HS-27A (cell line): ENCODE data around the gene PRAMEF26.
"Not testable (repeated sequence)": the region's sequence is repeated elsewhere in the genome, so short reads cannot be mapped to it uniquely, and the experiment has no call there.

ENCODE experiments used
- DNase-seq: peaks from one replicate; pipeline ENCODE4 v3.0.0-alpha.2; 2012; ENCODE audit warnings: low read depth, missing footprints

PRAMEF26 gene

DNA sequence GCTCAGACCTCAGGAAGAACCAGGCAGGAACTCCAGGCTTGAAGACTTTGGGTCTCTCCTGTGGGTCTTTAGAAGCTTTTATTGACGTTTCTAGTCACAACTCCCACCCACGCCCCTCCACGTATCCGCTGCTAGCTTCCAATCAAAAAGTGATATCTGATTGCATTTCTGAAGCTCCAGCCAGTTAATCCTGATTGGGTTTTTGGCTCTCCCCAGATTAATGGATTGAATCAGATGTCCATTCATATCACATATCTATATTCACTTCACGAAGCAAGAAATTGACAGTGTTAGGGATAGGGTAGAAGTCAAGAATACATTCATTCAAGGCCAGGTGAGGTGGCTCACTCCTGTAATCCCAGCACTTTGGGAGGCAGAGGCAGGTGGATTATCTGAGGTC is at the start of gene PRAMEF26:
Gene PRAMEF26, minus strand, starts transcription at position 101 of the 400 bp plus-strand sequence. CDS start 2,914 bp downstream, outside the sequence.
- not testable (repeated sequence) for DNase-seq

DNA sequence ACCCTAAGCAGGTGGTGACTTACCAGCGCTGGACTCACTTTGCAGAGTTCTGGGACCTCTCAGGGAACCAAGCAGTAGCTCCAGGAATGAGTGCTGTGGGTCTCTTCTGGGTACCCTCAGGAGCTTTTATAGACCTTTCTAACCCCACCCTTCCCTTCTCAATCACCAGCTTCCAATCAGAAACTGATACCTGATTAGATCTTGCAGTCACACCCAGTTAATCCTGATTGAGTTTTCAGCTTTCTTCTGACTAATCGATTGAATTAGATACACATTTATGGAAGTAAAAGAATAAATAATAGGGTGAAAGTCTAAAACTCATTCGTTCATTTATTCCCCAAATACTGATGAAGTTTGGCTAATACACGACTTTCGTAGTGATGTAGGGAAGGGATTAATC is 45.5 kb upstream of the PRAMEF26 start, which contains the start of gene PRAMEF13:
Gene PRAMEF13, minus strand, starts transcription at position 101 of the 400 bp plus-strand sequence. CDS start 1,820 bp downstream, outside the sequence.
- DNase-seq: not testable (repeated sequence)

DNA sequence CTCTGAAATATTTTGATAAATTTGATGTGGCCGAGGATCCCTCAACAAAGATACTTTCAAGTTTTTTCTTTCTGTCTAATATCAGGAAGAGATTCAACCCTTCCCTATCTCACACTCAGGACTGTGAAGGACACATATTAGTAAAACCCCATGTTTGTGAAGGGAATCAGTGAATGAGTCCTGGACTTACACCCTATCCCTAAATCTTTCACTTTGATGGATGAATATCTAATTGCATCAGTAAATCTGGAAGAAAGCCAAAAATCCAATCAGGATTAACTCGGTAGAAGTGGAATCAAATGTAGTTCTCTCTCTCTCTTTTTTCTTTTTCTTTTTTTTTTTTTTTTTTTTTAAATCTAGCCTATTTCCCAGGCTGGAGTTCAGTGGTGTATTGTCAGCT is 15.7 kb upstream of the PRAMEF26 start, which contains the start of gene PRAMEF9:
Gene PRAMEF9, plus strand, starts transcription at position 301 of the 400 bp plus-strand sequence. CDS start 3,433 bp downstream, outside the sequence.
- not testable (repeated sequence) for DNase-seq

DNA sequence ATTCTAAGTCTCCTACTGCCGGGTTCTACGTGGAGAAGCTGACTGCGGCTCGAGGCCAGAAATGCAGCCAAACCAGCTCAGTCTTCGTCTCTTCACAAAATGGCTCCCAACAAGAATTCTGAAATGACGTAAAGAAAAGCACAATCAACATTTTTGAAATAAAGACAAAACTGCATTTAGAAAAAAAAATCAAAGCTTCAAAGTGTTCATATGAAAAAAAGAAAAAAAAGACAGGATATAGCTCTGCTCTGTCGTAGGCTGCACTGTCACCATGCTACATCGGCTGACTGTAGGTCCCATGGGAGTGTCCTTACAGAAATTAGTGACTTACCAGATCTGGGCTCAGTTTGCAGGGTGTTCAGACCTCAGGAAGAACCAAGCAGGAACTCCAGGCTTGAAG is 9.7 kb upstream of the PRAMEF26 start, which contains the start of gene HNRNPCL4:
Gene HNRNPCL4, minus strand, starts transcription at position 101 of the 400 bp plus-strand sequence. CDS start 164 bp downstream, outside the sequence.
- DNase-seq: not testable (repeated sequence)

DNA sequence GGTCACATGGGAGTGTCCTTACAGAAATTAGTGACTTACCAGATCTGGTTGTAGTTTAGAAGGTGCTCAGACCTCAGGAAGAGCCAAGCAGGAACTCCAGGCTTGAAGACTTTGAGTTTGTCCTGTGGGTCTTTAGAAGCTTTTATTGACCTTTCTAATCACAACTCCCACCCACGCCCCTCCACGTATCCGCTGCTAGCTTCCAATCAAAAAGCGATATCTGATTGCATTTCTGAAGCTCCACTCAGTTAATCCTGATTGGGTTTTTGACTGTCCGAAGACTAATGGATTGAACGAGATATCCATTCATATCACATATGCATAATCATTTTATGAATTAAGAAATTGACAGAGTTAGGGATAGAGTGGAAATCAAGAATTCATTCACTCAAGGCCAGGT is 39.1 kb downstream of the PRAMEF26 start, which contains the start of gene HNRNPCL2:
Gene HNRNPCL2, minus strand, starts transcription at position 101 of the 400 bp plus-strand sequence. CDS start 454 bp downstream, outside the sequence.
- not testable (repeated sequence) for DNase-seq
